Memory B cell (primary cell): Measurements from ENCODE around the gene ZFP57.
A peak's percentile ranks its signal among the peaks of the same experiment; 100 is the strongest.
"Not testable (repeated sequence)": the region's sequence is repeated elsewhere in the genome, so short reads cannot be mapped to it uniquely, and the experiment has no call there.

Experiments
- ATAC-seq: fragments of 150-1000 bp; cut with Tn5 transposase; 2 replicates; pipeline ENCODE4 v1.10.0; 2021; ENCODE audit warnings: low read depth, mild to moderate bottlenecking, moderate library complexity
- DNase-seq, 2 donors: peaks; one replicate each; pipeline ENCODE4 v3.0.0; 2022; ENCODE audit warnings: low spot score in 2 of 2
- H3K27ac Mint-ChIP-seq: one replicate; pipeline ENCODE4 v1.8.0; 2022; ENCODE audit warnings: mild to moderate bottlenecking, moderate library complexity, mixed read lengths
- H3K27me3 Mint-ChIP-seq: one replicate; pipeline ENCODE4 v1.8.0; 2022; ENCODE audit warnings: mixed read lengths
- H3K36me3 Mint-ChIP-seq: one replicate; pipeline ENCODE4 v1.8.0; 2022; ENCODE audit warnings: mild to moderate bottlenecking, mixed read lengths
- H3K4me1 Mint-ChIP-seq: one replicate; pipeline ENCODE4 v1.8.0; 2022; ENCODE audit warnings: mixed read lengths
- H3K4me3 Mint-ChIP-seq: one replicate; pipeline ENCODE4 v1.8.0; 2022; ENCODE audit warnings: mild to moderate bottlenecking, moderate library complexity, mixed read lengths
- H3K9me3 Mint-ChIP-seq: one replicate; pipeline ENCODE4 v1.8.0; 2022; ENCODE audit warnings: mixed read lengths

The ZFP57 gene

DNA sequence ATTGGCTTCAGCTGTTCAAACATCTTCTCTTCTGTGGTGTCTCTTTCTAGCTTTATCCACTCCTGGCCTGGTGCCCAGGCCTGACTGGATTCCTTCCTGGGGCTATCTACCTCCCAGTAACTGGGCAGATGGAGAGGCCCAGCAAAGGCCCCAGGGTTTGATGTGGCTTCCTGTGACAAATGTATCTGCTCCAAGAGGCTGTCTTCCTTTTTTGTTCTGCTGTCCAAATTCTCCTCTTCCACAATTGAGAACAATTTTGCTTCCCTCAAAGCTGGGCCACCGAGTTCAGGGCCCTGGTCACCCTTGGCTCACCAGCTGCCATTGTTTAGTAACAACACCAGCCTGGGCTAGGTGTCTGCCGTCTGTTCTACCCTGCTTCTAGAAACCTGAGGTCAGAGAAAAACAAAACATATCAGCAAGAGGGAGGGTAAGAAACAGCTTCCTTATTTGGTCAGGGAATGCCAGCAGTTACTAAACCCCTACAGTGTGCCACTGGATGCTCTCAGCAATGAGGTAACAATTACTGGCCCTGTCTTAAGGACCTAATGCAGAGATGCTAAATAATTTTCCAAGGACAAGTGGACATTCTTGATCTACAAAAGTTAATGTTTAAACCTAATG lies 3.9 kb downstream of the ZFP57 start:
- H3K9me3 Mint-ChIP-seq = no peaks in the 10 kb centered on the region
- DNase-seq (no peak), ATAC-seq (peak; percentile 24)
- H3K27ac Mint-ChIP-seq = no peak overlapping the region
- H3K27me3 Mint-ChIP-seq = peaks cover 6% of the 10 kb centered on the region
- H3K4me3 Mint-ChIP-seq = no peak overlapping the region
- no peaks in the 10 kb centered on the region for H3K4me1 Mint-ChIP-seq
- H3K36me3 Mint-ChIP-seq = no peaks in the 10 kb centered on the region

DNA sequence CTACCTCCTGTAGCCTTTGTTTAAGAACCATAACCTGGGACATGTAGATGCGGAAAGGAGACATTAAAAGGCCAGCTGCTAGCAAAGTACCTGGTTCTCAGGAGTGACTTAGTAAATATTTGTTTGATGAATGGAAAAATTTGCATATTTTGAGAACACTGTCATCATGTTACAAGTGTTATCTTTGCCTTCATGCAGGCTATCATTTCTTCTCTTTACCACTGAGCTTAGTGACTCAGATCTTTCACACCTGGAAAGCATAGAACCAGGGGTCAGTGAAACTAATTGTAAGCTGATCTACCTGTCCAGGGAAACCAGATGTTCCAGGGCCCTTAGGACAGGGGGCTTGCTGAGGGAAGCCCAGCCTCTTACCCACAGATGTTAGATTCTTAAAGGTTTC lies 5.4 kb downstream of the ZFP57 start:
- Mint-ChIP-seq H3K9me3 (no peaks in the 10 kb centered on the region), H3K27me3 (peaks cover 8% of the 10 kb centered on the region), H3K4me1 (no peaks in the 10 kb centered on the region), H3K36me3 (no peaks in the 10 kb centered on the region), H3K27ac (no peak overlapping the region), H3K4me3 (no peak overlapping the region)
- ATAC-seq = no peak
- no peak for DNase-seq

DNA sequence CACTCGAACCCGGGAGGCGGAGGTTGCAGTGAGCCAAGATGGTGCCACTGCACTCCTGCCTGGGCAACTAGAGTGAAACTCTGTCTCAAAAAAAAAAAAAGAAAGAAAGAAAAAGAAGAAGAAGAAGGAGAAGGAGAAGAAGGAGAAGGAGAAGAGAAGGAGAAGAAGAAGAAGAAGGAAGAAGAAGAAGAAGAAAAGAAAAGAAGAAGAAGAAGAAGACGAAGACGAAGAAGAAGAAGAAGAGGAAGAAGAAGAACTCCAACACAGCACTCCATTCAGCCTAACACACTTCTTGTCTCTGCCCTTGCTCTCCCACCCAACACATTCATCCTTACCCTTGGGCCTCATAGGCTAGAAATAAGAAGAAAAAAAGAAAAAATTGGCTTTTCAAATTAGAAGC lies 6.9 kb downstream of the ZFP57 start:
- ATAC-seq (no peak), DNase-seq (no peak)
- Mint-ChIP-seq H3K9me3 (no peaks in the 10 kb centered on the region), H3K27me3 (peaks cover 8% of the 10 kb centered on the region), H3K4me3 (no peak overlapping the region), H3K36me3 (no peaks in the 10 kb centered on the region), H3K27ac (no peak overlapping the region), H3K4me1 (no peaks in the 10 kb centered on the region)

DNA sequence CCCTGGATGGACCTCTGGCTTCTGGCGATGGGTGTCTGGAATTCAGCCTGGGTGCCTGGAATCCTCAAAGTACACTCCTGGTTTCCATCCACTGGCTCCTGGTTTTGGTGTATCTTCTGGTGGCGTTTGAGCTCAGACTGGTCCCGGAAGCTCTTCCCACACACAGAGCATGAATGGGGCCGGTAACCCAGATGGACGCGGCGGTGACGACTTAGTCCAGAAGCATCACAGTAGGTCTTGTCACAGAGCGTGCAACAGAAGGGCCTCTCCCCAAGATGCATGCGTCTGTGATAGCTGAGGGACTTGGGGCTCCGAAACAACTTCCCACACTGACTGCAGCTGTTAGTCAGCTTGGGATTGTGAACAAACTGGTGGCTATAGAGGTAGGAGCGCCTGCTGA lies 7.8 kb downstream of the ZFP57 start:
- no peak overlapping the region for H3K27ac Mint-ChIP-seq
- no peaks in the 10 kb centered on the region for H3K4me1 Mint-ChIP-seq
- no peak for DNase-seq
- H3K27me3 Mint-ChIP-seq = peaks cover 8% of the 10 kb centered on the region
- H3K4me3 Mint-ChIP-seq = no peak overlapping the region
- H3K36me3 Mint-ChIP-seq = no peaks in the 10 kb centered on the region
- H3K9me3 Mint-ChIP-seq = no peaks in the 10 kb centered on the region
- ATAC-seq = no peak

DNA sequence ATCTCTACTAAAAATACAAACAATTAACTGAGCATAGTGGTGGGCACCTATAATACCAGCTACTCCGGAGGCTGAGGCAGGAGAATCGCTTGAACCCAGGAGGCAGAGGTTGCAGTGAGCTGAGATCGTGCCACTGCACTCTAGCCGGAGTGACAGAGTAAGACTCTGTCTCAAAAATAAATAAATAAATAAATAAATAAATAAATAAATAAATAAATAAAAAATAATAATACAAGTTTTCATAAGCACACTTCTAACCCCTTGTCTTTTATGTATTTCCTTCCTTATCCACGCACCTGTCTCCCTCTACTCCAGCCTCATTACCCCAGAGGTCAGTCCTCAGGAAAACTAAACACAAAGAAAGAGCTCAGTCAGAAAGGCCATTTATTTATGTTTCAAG lies 8.8 kb downstream of the ZFP57 start:
- H3K36me3 Mint-ChIP-seq, DNase-seq, H3K27ac Mint-ChIP-seq, H3K4me1 Mint-ChIP-seq, H3K4me3 Mint-ChIP-seq, H3K27me3 Mint-ChIP-seq, ATAC-seq, H3K9me3 Mint-ChIP-seq: not testable (repeated sequence)

DNA sequence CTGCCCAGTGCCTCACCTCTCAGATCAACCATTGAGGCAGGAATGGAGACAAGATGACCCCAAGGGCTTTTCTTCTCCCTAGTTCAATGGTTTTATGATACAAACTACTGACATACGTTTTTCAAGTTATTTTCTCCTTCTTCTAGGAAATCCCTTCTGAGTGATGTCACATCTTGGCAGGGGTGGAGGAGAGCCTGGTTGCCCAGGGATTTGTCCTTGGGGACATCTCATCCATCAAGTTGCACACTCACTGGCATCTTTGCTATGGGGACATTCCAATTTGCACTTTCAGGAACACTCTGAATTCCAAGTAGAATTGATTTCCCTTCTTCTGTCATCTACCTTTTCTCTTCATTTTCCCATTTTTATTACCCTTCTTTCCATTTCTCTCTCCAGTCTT lies 9.9 kb downstream of the ZFP57 start:
- H3K27me3 Mint-ChIP-seq = peaks cover 8% of the 10 kb centered on the region
- no peak overlapping the region for H3K4me3 Mint-ChIP-seq
- no peaks in the 10 kb centered on the region for H3K9me3 Mint-ChIP-seq
- H3K4me1 Mint-ChIP-seq = peaks cover 4% of the 10 kb centered on the region
- DNase-seq = no peak
- no peaks in the 10 kb centered on the region for H3K36me3 Mint-ChIP-seq
- no peak for ATAC-seq
- no peak overlapping the region for H3K27ac Mint-ChIP-seq

DNA sequence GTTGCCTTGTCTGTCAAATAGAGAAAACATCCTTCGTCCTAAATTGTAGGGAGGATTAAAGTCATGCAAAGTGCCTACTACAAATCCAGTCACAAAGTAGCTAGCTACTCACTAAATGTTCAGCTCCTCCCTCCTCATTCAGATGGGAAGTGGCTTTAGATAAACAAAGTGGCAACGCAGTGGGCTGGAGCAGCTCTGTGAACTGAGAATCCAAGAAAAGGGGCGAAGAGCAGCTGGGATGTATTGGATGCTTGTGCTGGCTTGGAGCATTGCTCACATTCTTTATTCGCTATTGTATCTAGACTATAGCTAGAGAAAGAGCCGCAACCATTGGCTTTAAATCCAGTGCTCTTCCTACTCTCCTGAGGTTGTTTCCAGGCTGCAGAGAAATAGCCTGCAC lies 13.8 kb downstream of the ZFP57 start:
- H3K27me3 Mint-ChIP-seq = peaks cover 6% of the 10 kb centered on the region
- H3K4me3 Mint-ChIP-seq = no peak overlapping the region
- H3K36me3 Mint-ChIP-seq = no peaks in the 10 kb centered on the region
- no peak for DNase-seq
- no peak for ATAC-seq
- H3K4me1 Mint-ChIP-seq = peaks cover 4% of the 10 kb centered on the region
- H3K9me3 Mint-ChIP-seq = no peaks in the 10 kb centered on the region
- no peak overlapping the region for H3K27ac Mint-ChIP-seq

DNA sequence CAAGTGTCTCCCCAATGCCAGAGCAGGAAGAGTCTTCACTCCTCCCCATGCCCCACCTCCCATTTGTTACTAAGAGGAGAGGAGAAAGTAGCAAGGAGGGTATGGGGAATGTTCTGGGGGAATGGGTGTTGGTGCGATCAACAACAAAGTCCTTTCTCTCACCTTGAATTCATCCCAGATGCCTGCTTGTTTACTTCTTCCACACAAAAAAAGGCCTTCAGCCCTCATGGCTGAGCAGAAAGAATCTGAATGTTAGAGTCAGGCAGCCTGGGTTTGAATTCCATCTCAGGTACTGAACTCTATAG lies 14.2 kb downstream of the ZFP57 start:
- no peak overlapping the region for H3K4me3 Mint-ChIP-seq
- H3K9me3 Mint-ChIP-seq = no peaks in the 10 kb centered on the region
- H3K27ac Mint-ChIP-seq = no peak overlapping the region
- H3K36me3 Mint-ChIP-seq = no peaks in the 10 kb centered on the region
- peaks cover 6% of the 10 kb centered on the region for H3K27me3 Mint-ChIP-seq
- ATAC-seq (no peak), DNase-seq (no peak)
- H3K4me1 Mint-ChIP-seq = peaks cover 4% of the 10 kb centered on the region

DNA sequence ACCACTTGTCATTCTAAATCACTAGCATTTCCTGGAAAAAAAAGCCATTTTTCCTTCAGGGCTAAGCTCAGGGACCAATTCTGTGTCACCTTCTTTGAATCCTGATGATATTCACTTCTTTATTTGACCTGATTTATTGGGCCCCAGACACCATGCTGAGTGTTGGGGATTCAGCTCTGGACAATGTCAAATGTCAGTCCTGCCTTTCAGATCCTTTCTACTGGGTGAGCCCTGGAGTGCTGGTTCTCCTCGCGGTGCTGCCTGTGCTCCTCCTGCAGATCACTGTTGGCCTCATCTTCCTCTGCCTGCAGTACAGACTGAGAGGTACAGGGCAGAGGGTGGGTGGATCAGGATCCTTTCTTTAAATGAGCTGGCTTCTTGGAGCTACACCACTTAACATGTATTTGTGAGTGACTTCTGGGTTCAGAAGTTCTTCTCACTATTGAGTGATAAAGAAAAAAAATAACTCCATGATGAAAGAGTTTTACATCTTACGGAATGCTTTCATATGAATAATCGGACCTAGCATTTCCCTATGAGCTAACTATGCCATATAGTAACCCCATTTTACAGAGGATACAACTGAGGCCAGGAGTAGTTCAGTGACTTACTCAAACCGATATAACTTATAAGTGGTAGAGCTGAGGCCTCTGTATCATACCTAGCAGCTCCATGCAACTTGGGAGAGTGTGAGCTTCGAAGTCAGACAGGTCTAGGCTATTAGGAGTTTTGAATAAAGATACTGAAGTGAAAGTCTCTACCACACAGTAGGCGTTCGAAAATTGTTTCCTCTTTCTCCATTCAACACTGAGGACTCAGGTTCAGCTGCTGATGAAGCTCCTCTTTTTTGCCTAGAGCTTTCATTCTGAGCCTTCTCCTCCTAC lies 14.8 kb downstream of the ZFP57 start:
- ATAC-seq (peak; percentile 77), DNase-seq (no peak)
- Mint-ChIP-seq H3K27me3 (peaks cover 3% of the 10 kb centered on the region), H3K27ac (no peak overlapping the region), H3K9me3 (no peaks in the 10 kb centered on the region), H3K4me3 (no peak overlapping the region), H3K36me3 (no peaks in the 10 kb centered on the region), H3K4me1 (peaks cover 4% of the 10 kb centered on the region)

DNA sequence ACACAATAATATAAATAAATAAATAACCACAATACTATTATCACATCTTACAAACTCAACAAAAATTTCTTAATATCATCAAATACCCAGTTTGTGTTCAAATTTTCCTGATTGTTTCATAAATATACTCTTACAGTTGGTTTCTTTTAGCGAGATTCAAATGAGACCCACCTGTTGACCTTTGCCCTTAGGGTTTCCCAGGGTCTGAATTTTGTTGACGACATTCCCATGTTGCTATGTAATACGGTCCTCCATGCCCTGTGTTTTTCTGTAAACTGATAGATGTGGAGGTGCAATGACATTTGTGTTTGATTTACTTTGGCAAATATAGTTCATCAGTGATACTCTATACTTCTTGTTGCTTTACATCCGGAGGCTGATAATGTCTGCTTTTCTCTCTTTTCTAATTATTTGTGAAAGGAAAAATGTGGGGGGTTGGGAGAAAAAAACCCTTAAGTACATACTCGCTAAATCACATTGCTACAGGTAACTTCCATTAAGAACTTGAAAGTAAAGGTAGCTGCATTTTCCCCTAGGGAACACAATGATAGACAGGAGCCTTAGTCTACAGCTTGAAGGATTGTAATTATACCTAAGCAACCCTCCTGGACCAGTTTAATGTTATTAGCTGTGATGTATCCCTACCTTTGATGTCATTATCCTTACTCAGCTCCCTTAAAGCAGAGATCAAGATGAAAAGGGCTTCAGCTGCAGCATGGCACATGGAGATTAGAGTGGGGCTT lies 17.5 kb downstream of the ZFP57 start:
- peaks cover 4% of the 10 kb centered on the region for H3K4me1 Mint-ChIP-seq
- H3K36me3 Mint-ChIP-seq = no peaks in the 10 kb centered on the region
- no peak overlapping the region for H3K4me3 Mint-ChIP-seq
- peaks cover 5% of the 10 kb centered on the region for H3K27me3 Mint-ChIP-seq
- no peak for ATAC-seq
- no peaks in the 10 kb centered on the region for H3K9me3 Mint-ChIP-seq
- H3K27ac Mint-ChIP-seq = no peak overlapping the region
- DNase-seq = no peak

DNA sequence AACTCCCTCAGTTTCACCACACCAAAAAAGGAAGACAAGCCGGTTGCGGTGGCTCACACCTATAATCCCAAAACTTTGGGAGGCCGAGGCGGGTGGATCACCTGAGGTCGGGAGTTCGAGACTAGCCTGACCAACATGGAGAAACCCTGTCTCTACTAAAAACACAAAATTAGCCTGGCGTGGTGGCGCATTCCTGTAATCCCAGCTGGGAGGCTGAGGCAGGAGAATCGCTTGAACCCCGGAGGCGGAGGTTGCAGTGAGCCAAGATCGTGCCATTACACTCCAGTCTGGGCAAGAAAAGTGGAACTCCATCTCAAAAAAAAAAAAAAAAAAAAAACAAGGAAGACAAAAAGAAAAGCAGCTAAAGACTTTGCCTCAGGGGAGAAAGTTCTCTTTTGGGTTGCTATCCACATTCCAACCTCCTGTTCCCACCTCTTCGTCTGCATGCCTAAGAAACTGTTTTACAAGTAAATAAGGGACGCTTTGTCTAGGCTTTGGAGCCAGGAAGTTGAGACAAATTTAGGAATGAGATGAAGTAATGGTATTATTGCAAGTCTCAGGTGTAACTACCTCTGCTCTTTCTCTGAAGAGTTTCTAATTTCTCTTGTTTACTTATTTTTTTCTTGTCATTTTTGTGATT lies 19.3 kb downstream of the ZFP57 start:
- not testable (repeated sequence) for ATAC-seq, H3K4me3 Mint-ChIP-seq, H3K36me3 Mint-ChIP-seq, H3K27ac Mint-ChIP-seq, H3K4me1 Mint-ChIP-seq, DNase-seq, H3K9me3 Mint-ChIP-seq
- H3K27me3 Mint-ChIP-seq = peaks cover 11% of the 10 kb centered on the region

DNA sequence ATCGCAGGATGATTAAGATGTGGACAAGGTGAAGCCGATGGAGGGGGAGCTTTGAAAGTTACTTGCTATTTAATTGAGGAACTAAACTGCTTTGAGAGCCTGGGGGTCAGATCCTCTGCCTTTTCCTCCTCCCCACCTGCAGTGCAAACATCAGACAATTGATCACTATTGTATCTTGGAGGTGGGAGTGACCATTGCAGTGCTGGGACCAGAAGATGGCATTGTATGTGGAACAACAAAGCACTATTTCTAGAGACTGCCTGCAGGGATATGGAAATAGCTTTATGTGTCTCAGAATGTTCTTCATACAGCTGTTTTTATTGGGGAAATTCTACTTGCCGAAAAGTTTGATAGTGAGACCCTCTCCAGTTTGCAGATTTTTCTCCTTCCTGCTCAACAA lies 19.9 kb downstream of the ZFP57 start:
- H3K4me1 Mint-ChIP-seq = no peaks in the 10 kb centered on the region
- no peak overlapping the region for H3K4me3 Mint-ChIP-seq
- DNase-seq = no peak
- no peaks in the 10 kb centered on the region for H3K9me3 Mint-ChIP-seq
- H3K27me3 Mint-ChIP-seq = peaks cover 13% of the 10 kb centered on the region
- no peak for ATAC-seq
- no peak overlapping the region for H3K27ac Mint-ChIP-seq
- H3K36me3 Mint-ChIP-seq = no peaks in the 10 kb centered on the region

DNA sequence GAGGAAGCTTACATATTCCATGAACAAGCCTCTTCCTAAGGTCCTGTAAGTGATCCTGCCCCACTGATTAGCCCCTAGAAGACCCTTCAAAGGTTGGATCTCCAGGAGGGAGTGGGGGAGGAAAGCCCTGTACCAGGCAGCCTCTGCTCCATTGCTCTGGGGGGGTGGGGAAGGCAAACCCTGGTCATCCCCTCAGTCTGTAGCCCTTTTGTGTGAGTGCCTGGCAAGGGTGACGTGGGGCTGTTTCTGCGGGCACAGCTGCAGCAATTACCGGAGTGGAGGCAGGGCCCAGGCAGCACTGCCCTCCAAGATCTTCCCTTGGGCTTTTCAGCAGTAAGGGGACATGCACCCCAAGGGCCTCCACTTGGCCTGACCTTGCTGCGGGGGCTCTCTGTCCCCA lies 24.2 kb downstream of the ZFP57 start, which contains the start of gene MOG:
Gene MOG (plus strand): TSS at position 295 of the 400 bp plus-strand sequence. CDS start 118 bp downstream, outside the sequence.
- no peak for ATAC-seq
- no peak within 1 kb of the TSS for H3K4me3 Mint-ChIP-seq
- no peak for DNase-seq
- no peak within 1 kb of the TSS for H3K27ac Mint-ChIP-seq
- H3K27me3 Mint-ChIP-seq = peaks cover 18% of the 10 kb centered on the region
- H3K36me3 Mint-ChIP-seq = no peaks in the 10 kb centered on the region
- H3K9me3 Mint-ChIP-seq = no peaks in the 10 kb centered on the region
- H3K4me1 Mint-ChIP-seq = peaks cover under 1% of the 10 kb centered on the region

DNA sequence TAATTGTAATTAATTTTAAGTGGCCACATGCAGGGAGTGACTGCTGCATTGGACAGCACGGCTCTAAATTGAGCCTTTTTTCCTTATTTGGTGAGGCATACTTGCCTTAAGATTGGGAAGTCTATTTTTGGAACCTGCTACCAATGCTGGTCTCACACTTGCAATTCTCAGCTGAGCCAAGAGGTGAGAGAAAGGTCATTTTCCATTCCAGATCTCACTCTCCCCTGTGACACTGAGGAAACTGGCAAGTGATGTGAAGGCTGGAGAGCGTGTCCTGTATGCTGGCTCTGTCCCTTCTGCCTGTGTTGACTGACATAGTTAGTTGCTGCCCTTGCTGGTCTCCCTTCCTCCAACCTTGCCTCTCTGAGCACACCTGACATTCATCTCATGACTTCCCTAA lies 24.8 kb downstream of the ZFP57 start:
- no peak overlapping the region for H3K4me3 Mint-ChIP-seq
- H3K27ac Mint-ChIP-seq = no peak overlapping the region
- no peak for ATAC-seq
- H3K27me3 Mint-ChIP-seq = peaks cover 18% of the 10 kb centered on the region
- no peaks in the 10 kb centered on the region for H3K36me3 Mint-ChIP-seq
- DNase-seq = no peak
- peaks cover 4% of the 10 kb centered on the region for H3K4me1 Mint-ChIP-seq
- H3K9me3 Mint-ChIP-seq = no peaks in the 10 kb centered on the region
